ENCODE data around the gene SLC10A7.

Gene SLC10A7

GRCh38 chr4:146494143-146494542, 27.6 kb downstream of the SLC10A7 start:
- no peak for DNase-seq

GRCh38 chr4:146490106-146490505, 31.6 kb downstream of the SLC10A7 start:
- no peak for DNase-seq

DNA sequence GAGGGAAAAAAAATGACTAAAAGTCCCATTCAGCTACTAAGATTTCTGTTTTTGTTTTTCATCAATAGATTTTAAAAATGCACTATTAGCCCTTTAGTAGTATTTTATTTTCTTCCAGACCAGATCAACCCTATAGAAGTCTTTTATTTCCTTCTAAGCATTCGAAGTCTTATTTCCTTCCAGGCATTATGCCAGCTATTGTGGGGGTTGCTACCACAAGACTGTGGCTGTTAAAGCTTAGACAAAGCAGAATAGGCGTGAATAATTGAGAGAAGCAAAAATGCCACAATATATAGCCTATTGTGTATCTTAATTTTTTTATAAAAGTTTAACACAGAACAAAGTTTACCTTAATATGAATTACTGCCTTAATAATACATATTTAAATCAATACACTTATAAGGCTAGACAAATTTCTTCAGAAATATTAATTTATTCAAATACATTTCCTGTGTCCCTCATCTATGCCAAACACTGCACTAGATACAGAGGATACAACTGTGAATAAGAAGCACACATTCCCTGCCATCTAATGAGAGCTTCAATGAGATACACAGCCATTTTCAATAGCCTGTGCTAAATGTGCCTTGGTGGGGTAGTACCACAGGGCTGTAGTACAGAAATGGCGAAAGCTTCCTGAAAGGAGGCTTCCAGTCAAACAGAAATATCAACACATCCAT, 33.1 kb downstream of the SLC10A7 start:
- DNase-seq = peak; percentile 24

GRCh38 chr4:146486565-146486964, 35.2 kb downstream of the SLC10A7 start:
- no peak for DNase-seq

- no peak for DNase-seq
These were observed 35.8 kb downstream of the SLC10A7 start for GRCh38 chr4:146485968-146486367.

GRCh38 chr4:146482788-146483187, 39.0 kb downstream of the SLC10A7 start:
- no peak for DNase-seq

GRCh38 chr4:146481246-146481645, 40.5 kb downstream of the SLC10A7 start:
- no peak for DNase-seq

DNA sequence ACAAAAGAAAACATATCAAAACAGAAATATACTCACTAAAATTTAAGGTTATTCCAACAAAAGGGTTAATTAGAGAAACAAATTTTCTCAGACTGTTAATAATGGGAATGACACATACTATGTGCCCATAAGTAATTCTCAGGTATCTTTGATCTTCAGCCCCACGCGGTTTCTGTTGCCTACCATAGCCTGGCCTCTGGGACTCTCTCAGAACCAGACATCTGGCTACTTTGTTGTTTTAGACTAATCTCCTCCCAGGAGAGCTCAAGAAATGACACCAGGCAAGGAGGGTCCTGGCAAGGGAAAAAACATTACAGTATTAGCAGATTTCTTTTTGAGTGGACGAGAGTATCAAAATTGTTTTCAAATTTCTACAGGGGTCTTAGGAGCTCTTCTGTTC, 43.7 kb downstream of the SLC10A7 start:
- DNase-seq = no peak

DNA sequence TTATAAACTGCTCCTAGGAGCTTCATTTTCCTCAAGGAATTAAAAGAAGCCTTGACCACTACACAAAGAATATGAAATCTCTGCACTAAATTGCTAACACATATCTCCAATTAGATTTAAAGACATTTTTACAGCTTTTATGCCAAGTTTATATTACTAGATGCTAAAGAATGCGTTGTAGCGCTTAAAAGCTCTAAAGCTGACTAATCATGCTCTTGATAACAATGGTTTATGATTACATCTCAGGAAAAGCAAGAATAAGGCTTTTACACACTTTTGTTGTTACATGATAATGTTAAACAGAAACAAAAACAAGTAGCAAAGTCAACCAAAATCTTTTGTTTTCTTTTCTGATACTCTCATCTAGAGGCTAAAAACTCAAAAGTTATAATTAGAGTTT, 44.7 kb downstream of the SLC10A7 start:
- peak; percentile 28 for DNase-seq

DNA sequence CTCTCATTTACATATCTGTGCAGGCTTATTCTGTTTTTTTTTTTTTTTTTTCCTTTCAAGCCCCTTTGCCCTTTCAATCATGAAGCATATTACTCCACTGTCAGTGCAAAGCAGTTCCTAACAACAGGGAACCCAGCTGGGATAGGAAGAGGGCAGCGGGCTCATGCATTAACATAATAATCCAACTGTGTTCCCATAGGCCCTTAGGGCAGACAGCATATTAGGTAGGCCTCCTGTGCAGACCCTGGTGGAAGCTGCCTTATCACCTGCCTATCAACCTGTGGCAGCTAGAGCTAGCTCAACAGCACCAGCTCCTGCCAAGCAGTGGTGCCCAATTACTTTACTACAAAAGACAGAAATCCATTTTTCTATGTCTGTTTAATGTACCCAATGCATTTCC, 49.3 kb downstream of the SLC10A7 start:
- no peak for DNase-seq

- peak; percentile 32 for DNase-seq
These were observed 51.1 kb downstream of the SLC10A7 start for GRCh38 chr4:146470604-146471003.

GRCh38 chr4:146469022-146469421, 52.7 kb downstream of the SLC10A7 start:
- DNase-seq = no peak

DNA sequence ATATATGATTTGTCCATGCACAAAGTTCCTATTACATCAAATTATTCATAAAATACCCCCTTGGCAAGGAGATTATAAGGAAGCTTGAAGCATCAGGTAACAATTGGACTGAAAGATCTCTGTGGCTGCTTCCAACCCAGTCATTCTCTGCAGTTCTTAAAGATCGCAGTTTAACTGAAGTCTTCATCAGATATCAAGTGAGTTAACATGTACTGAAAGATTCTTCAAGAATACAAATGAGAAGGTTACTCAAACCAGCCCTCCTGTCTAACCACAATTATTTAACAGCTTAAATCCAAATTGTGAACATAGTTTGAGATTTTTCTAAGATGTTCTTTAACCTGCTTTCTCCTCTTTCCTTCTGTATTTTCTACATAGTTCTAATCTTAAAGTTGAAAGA, 56.1 kb downstream of the SLC10A7 start:
- no peak for DNase-seq

DNA sequence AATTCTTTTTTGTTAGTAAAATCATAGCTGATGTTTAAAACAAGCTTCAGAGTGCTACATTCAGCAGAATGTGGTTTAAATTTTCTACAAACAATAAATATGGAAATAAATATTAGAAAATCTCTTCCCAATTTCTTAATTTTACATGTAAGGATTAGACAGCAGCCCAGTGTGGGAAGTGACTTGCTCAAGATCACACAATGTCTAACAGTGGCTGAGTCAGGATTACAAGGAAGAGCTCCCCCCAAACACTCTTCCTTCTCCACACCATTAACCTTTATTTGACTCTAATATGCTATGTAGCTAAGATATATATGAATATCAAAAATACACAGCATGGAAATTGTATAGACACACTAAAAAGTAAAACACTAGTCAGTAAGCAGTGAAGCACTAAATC, 59.5 kb downstream of the SLC10A7 start:
- DNase-seq = no peak

GRCh38 chr4:146458594-146458993, 63.1 kb downstream of the SLC10A7 start:
- no peak for DNase-seq

DNA sequence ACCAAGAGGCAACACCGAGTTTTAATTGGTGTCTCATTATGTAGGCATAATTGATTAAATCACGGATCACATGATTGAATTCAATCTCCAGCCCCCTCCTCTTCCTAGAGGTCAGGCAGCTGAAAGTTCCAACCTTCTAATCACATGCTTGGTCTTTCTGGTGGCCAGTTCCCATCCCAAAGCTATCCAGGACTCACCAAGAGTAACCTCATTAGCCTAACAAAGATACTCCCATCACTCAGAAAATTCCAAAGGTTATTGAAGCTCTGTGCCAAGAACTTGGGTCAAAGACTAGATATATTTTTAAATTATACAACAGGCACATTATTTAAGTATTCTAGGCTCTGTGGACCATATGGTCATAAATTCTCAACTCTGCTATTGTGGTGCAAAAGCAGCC, 65.1 kb downstream of the SLC10A7 start:
- DNase-seq = no peak

DNA sequence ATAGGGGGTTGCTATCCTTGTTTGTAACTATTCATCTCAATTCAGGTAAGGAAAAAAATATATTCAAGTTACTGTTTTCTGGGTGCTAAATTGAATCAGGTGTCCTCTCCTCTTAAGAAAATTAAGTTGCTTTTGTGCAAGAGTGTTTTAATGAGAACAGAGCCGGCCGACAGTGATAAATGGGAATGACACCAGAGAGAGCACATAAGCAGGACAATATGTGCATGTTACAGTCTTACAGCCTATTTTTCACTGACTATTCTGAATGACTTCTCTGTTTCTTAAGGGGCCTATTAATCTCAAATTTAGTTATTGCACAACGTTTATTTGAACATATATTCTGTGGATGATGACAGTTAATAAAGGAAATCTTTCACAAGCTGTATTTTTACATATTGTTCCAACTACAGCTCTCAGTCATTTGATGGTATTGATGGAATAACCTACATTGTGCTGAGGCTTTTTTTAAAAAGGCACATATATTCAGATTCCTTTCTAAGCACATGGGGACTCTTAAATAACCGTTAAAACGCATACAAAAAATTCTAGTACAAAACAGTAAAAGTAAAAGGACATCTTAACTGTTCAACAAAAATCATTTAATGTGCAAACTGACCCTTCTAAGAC, 68.4 kb downstream of the SLC10A7 start:
- DNase-seq = no peak

GRCh38 chr4:146450524-146450923, 71.2 kb downstream of the SLC10A7 start:
- no peak for DNase-seq

DNA sequence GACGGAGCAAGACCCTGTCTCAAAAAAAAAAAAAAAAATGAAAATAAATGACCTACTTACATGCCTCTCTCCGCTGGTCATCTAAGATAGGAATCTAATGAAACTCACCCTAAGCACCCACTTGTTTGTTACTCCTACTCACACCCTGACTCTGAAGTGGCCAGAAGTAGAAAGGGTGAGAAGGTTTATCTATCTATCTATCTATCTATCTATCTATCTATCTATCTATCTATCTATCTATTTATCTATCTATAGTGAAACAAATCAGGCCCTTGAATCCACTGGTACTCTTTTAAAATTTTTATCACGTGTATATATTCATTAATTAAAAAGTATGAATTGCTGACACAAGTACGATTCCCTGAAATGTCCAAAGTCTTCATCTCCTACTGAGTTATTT, 75.2 kb downstream of the SLC10A7 start:
- DNase-seq = no peak

DNA sequence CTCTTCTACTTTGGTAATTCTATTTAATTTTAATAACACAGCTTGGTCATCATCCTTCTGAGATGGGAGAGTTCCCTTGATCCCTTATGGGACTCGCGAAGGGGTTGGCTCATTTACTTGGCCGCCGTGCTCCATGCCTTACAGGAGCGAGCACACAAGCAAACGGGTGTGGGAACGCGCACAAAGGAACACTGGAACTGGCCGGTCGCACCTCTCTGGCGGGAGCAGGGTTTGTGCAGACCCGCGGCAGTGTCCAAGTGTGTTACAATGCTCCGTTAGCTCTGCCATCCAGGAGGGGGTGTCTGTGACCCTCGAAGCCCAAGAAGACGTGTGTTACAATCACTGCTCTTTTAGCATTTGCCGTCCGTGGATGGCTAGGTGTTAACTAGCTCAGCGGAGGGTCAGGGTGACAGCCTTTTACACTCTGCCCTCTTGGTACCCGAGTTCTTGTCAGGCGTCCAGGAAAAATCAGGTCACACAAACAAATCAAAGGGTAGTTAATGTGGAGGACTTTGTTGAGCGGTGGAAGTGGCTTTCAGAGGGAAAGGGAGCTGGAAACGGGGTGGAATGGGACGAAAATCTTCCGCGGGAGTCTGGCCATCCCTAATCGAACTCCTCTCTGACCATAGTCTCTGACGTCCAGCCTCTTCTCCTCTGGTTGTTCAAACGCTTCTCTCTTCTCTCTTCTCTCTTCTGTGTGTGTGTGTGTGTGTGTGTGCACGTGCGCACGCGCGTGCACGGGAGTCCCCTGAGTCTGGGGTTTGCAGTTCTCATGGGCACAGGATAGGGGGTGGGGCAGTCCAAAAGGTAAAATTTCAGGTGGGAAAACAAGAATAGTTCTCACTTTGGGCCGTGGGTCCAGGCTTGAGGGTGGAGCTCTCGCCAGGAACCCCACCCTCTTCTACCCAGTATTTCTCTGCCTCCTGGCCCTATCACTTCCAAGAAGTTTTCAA, 76.3 kb downstream of the SLC10A7 start:
- DNase-seq = no peak

- DNase-seq = no peak
These were observed 78.2 kb downstream of the SLC10A7 start for GRCh38 chr4:146443525-146443924.

GRCh38 chr4:146442801-146443200, 78.9 kb downstream of the SLC10A7 start:
- peak; percentile 73 for DNase-seq

GRCh38 chr4:146439999-146440398, 81.7 kb downstream of the SLC10A7 start:
- DNase-seq = no peak

- DNase-seq = no peak
These were observed 82.3 kb downstream of the SLC10A7 start for GRCh38 chr4:146439437-146439836.
